HCT116 (cell line): ENCODE measurements around the gene ABHD2. TPM values are rescaled to one million over a fixed set of nuclear protein-coding genes. Genes with fewer than 3 reads are reported as not detected.

Experiments used
- ATAC-seq: fragments of 200-7000 bp; cut with Tn5 transposase; 2 replicates; pipeline ENCODE4 v1.9.1; 2020; ENCODE audit warnings: mild to moderate bottlenecking, moderate library complexity
- BruUV-seq: library from RNA; stranded (reverse); fragments of 400-500 nt; replicated peaks from 2 replicates; lab custom pipeline; 2021; lab: Mats Ljungman, UMichigan
- CTCF ChIA-PET: fragments of 300-600 bp; sonication (Branson Sonifier 250); formaldehyde crosslinking; loops from one replicate; lab custom pipeline; 2021; ENCODE audit warnings: antibody characterized with exemption; lab: Charles Lee
- POLR2A ChIA-PET: fragments of 300-600, 350-600 bp; sonication (Branson Sonifier 250); formaldehyde crosslinking; loops from one replicate; lab custom pipeline; 2021; ENCODE audit warnings: antibody characterized with exemption; lab: Charles Lee
- RAD21 ChIA-PET, 2 experiments: fragments of 300-600 bp; sonication (Branson Sonifier 250); formaldehyde crosslinking; loops; one replicate each; lab custom pipeline; 2023; ENCODE audit warnings: low total read pairs in 2 of 2; ENCODE audit not compliant: uncharacterized antibody in 2 of 2, unreplicated experiment in 2 of 2, low non-redundant PET in 1 of 2; lab: Charles Lee
- DNase-seq: peaks from one replicate; pipeline ENCODE4 v3.0.0-alpha.2; 2010; ENCODE audit warnings: low read depth, low spot score
- H2AFZ ChIP-seq: fragments of 200-600 bp; shearing (Covaris generic), sonication (generic); 2 replicates; pipeline ENCODE4 v1.6.1; 2017; ENCODE audit warnings: low read depth, mixed run types, mixed read lengths, antibody characterized with exemption, low read length; ENCODE audit not compliant: poor library complexity, severe bottlenecking
- H3K27ac ChIP-seq: 2 replicates; pipeline ENCODE4 v1.5.1; 2012; ENCODE audit warnings: low read depth, low read length
- H3K27me3 ChIP-seq: fragments of 200-600 bp; sonication (generic); 2 replicates; pipeline ENCODE4 v1.6.1; 2016; ENCODE audit warnings: mixed run types, low read length, mixed read lengths; ENCODE audit not compliant: insufficient read depth
- H3K36me3 ChIP-seq, 2 experiments: fragments of 200-500 bp in 1 of 2; fragments of 200-600 bp in 1 of 2; sonication (Bioruptor generic) in 1 of 2; sonication (generic) in 1 of 2; 2 replicates each; pipeline versions ENCODE4 v1.5.1 to v1.6.1; 2014 to 2016; ENCODE audit warnings: low read length in 2 of 2, inconsistent platforms in 1 of 2, mixed read lengths in 1 of 2, mixed run types in 1 of 2; ENCODE audit not compliant: insufficient read depth in 2 of 2, control insufficient read depth in 1 of 2
- H3K4me1 ChIP-seq, 2 experiments: fragments of 200-600 bp in 1 of 2; sonication (generic) in 1 of 2; 2 replicates each; pipeline versions ENCODE4 v1.5.1 to v1.6.1; 2012 to 2017; ENCODE audit warnings: low read length in 2 of 2, inconsistent platforms in 1 of 2, mild to moderate bottlenecking in 1 of 2, mixed read lengths in 1 of 2, mixed run types in 1 of 2, moderate library complexity in 1 of 2; ENCODE audit not compliant: insufficient read depth in 2 of 2, control insufficient read depth in 1 of 2
- H3K4me2 ChIP-seq: fragments of 200-600 bp; sonication (generic); 2 replicates; pipeline ENCODE4 v1.6.1; 2017; ENCODE audit warnings: mixed run types, low read length, mixed read lengths
- H3K4me3 ChIP-seq, 2 experiments: fragments of 200-600 bp in 1 of 2; sonication (generic) in 1 of 2; replicated peaks in 1 of 2; 2 replicates each; pipeline ENCODE4 v1.5.1; 2011 to 2016; ENCODE audit warnings: low read length in 2 of 2, control low read depth in 1 of 2, low read depth in 1 of 2, mild to moderate bottlenecking in 1 of 2, mixed read lengths in 1 of 2, mixed run types in 1 of 2
- H3K79me2 ChIP-seq: fragments of 200-600 bp; sonication (generic); 2 replicates; pipeline ENCODE4 v1.6.1; 2017; ENCODE audit warnings: mild to moderate bottlenecking, mixed run types, low read length, moderate library complexity, mixed read lengths; ENCODE audit not compliant: insufficient read depth
- H3K9ac ChIP-seq: fragments of 200-600 bp; sonication (generic); 2 replicates; pipeline ENCODE4 v1.6.1; 2016; ENCODE audit warnings: low read length, mixed read lengths
- H3K9me2 ChIP-seq: fragments of 200-600 bp; sonication (generic), shearing (Covaris generic); 2 replicates; pipeline ENCODE4 v1.6.1; 2017; ENCODE audit warnings: mixed run types, mild to moderate bottlenecking, moderate library complexity; ENCODE audit not compliant: insufficient read depth
- H3K9me3 ChIP-seq, 2 experiments: fragments of 200-500 bp in 1 of 2; fragments of 200-600 bp in 1 of 2; sonication (Bioruptor generic) in 1 of 2; sonication (generic) in 1 of 2; 2 replicates each; pipeline ENCODE4 v1.6.1; 2014 to 2017; ENCODE audit warnings: low read length in 2 of 2, mixed read lengths in 2 of 2, inconsistent platforms in 1 of 2, low read depth in 1 of 2, mild to moderate bottlenecking in 1 of 2, mixed run types in 1 of 2, moderate library complexity in 1 of 2; ENCODE audit not compliant: control insufficient read depth in 1 of 2, insufficient read depth in 1 of 2
- H4K20me1 ChIP-seq: fragments of 200-600 bp; sonication (generic), shearing (Covaris generic); 2 replicates; pipeline ENCODE4 v1.6.1; 2017; ENCODE audit warnings: mixed run types, mild to moderate bottlenecking, moderate library complexity; ENCODE audit not compliant: insufficient read depth
- ATF3 ChIP-seq: IDR thresholded peaks from 2 replicates; pipeline ENCODE4 v1.6.1; 2012
- CBX3 ChIP-seq: IDR thresholded peaks from 2 replicates; pipeline ENCODE4 v1.6.1; 2012; ENCODE audit warnings: low read depth
- CEBPB ChIP-seq: IDR thresholded peaks from 2 replicates; pipeline ENCODE4 v1.6.1; 2012; ENCODE audit warnings: low read depth
- CTCF ChIP-seq, 3 experiments: fragments of 200-600 bp in 1 of 3; sonication (generic) in 1 of 3; IDR thresholded peaks in 2 of 3; conservative IDR thresholded peaks in 1 of 3; 2 replicates each; pipeline ENCODE4 v1.5.1; 2012 to 2017; ENCODE audit warnings: low read depth in 2 of 3, low read length in 2 of 3, antibody characterized with exemption in 1 of 3, borderline replicate concordance in 1 of 3, control low read depth in 1 of 3, mild to moderate bottlenecking in 1 of 3, mixed read lengths in 1 of 3, mixed run types in 1 of 3, moderate library complexity in 1 of 3; ENCODE audit not compliant: insufficient read depth in 1 of 3
- EGR1 ChIP-seq: IDR thresholded peaks from 2 replicates; pipeline ENCODE4 v1.6.1; 2012; ENCODE audit warnings: low read depth
- ELF1 ChIP-seq: IDR thresholded peaks from 2 replicates; pipeline ENCODE4 v1.6.1; 2012; ENCODE audit warnings: low read depth, borderline replicate concordance
- EZH2phosphoT487 ChIP-seq: fragments of 200-600 bp; IDR thresholded peaks from 2 replicates; pipeline ENCODE4 v1.6.1; 2018; ENCODE audit warnings: antibody characterized with exemption, borderline replicate concordance
- FOSL1 ChIP-seq: IDR thresholded peaks from 2 replicates; pipeline ENCODE4 v1.6.1; 2012; ENCODE audit warnings: low read depth
- JUND ChIP-seq: IDR thresholded peaks from 2 replicates; pipeline ENCODE4 v1.6.1; 2012
- POLR2A ChIP-seq: IDR thresholded peaks from 2 replicates; pipeline ENCODE4 v1.7.0; 2011; ENCODE audit warnings: borderline replicate concordance; ENCODE audit not compliant: insufficient read depth, insufficient read length; ENCODE audit errors: extremely low read depth
- POLR2AphosphoS5 ChIP-seq: IDR thresholded peaks from 2 replicates; pipeline ENCODE4 v1.6.1; 2011; ENCODE audit warnings: mild to moderate bottlenecking, low read depth, low read length, moderate library complexity
- RAD21 ChIP-seq: IDR thresholded peaks from 2 replicates; pipeline ENCODE4 v1.6.1; 2012; ENCODE audit warnings: low read depth, mild to moderate bottlenecking
- REST ChIP-seq: IDR thresholded peaks from 2 replicates; pipeline ENCODE4 v1.6.1; 2012; ENCODE audit warnings: low read depth
- SRF ChIP-seq: IDR thresholded peaks from 2 replicates; pipeline ENCODE4 v1.6.1; 2012; ENCODE audit warnings: low read depth
- TCF7L2 ChIP-seq: IDR thresholded peaks from 2 replicates; pipeline ENCODE4 v1.7.0; 2011; ENCODE audit warnings: borderline replicate concordance, inconsistent platforms; ENCODE audit not compliant: insufficient read depth, insufficient read length; ENCODE audit errors: extremely low read depth
- YY1 ChIP-seq: IDR thresholded peaks from 2 replicates; pipeline ENCODE4 v1.6.1; 2011; ENCODE audit warnings: low read length, low read depth, moderate library complexity, mild to moderate bottlenecking; ENCODE audit not compliant: insufficient replicate concordance; ENCODE audit errors: extremely low read depth
- ZBTB33 ChIP-seq: IDR thresholded peaks from 2 replicates; pipeline ENCODE4 v1.6.1; 2011; ENCODE audit warnings: mild to moderate bottlenecking, low read length, moderate library complexity; ENCODE audit not compliant: insufficient replicate concordance; ENCODE audit errors: extremely low read depth
- ZFX ChIP-seq: fragments of 450-650 bp; IDR thresholded peaks from 2 replicates; pipeline ENCODE4 v1.6.1; 2017
- ZNF274 ChIP-seq: fragments of 200-500 bp; sonication (Bioruptor generic); IDR thresholded peaks from 2 replicates; pipeline ENCODE4 v1.6.1; 2014; ENCODE audit warnings: mild to moderate bottlenecking, low read depth, low read length, inconsistent platforms
- intact Hi-C: fragments of 100-400 bp; cut with micrococcal nuclease; formaldehyde crosslinking; loops from 2 replicates; pipeline ENCODE4 v1.10.0; 2022
- total RNA-seq: library from RNA; stranded (reverse); gene quantifications from one replicate; pipeline ENCODE4 v1.2.1, GENCODE V29; 2021; ENCODE audit not compliant: unreplicated experiment

ABHD2 gene
- total RNA-seq, 1 experiment from 2014 or later, result 40.8 TPM

GRCh38 chr15:89127054-89127702 lies 38.9 kb downstream of the ABHD2 start:
- H3K79me2 ChIP-seq, result no peaks in the 10 kb centered on the region
- no peak overlapping the region for H3K4me3 ChIP-seq
- ATAC-seq (peak; percentile 68), DNase-seq (no peak)
- H3K9me2 ChIP-seq, result no peaks in the 10 kb centered on the region
- no TSS peak for BruUV-seq
- H3K36me3 ChIP-seq, result no peaks in the 10 kb centered on the region
- intact Hi-C loops, result loop anchor here (5.0 kb wide), 2 partner anchors 50 to 235 kb away; no protein-coding TSS in a partner anchor
- peak overlapping the region; percentile 44 for H3K4me2 ChIP-seq
- no peak overlapping the region for H3K27ac ChIP-seq
- POLR2A ChIA-PET, result interaction anchor here (1.1 kb wide), 1 partner anchor 25 kb away, joined by 3 read pairs; no protein-coding TSS in a partner anchor
- H3K27me3 ChIP-seq, result no peaks in the 10 kb centered on the region
- no peaks in the 10 kb centered on the region for H4K20me1 ChIP-seq
- CTCF ChIA-PET, result interaction anchor here (0.7 to 1.4 kb wide), 5 partner anchors 11 to 222 kb away, joined by 3 to 7 read pairs (median 3); no protein-coding TSS in a partner anchor
- RAD21 ChIA-PET, result interaction anchor here in 1 of 2 experiments (0.7 to 1.0 kb wide), 2 partner anchors 70 to 103 kb away, joined by 3 read pairs; no protein-coding TSS in a partner anchor
- no peak overlapping the region for H3K9ac ChIP-seq
- no peaks in the 10 kb centered on the region for H3K9me3 ChIP-seq
- H3K4me1 ChIP-seq, result peaks cover 0 to 17% of the 10 kb centered on the region in 2 experiments; a peak in 2 of 4 replicates
- H2AFZ ChIP-seq, result no peak overlapping the region
- no peak for TF ChIP-seq CEBPB
- TF ChIP-seq ATF3, result no peak
- no peak for TF ChIP-seq EZH2phosphoT487
- peak; percentile 67; the same call in 1 of the 2 replicates for TF ChIP-seq CBX3
- TF ChIP-seq TCF7L2, result no peak
- no peak; the same call in 1 of the 2 replicates for TF ChIP-seq RAD21
- no peak for TF ChIP-seq POLR2A
- TF ChIP-seq JUND, result peak; percentile 56; the same call in 1 of the 2 replicates
- TF ChIP-seq POLR2AphosphoS5, result no peak
- no peak for TF ChIP-seq ZBTB33
- TF ChIP-seq ELF1, result no peak
- no peak for TF ChIP-seq ZNF274
- no peak for TF ChIP-seq REST
- TF ChIP-seq SRF, result no peak
- no peak for TF ChIP-seq ZFX
- TF ChIP-seq YY1, result no peak
- peak; percentile 40 for TF ChIP-seq FOSL1
- TF ChIP-seq EGR1, result peak; percentile 88
- peak in 2 of 3 experiments; percentile 15 to 30; a peak in 3 of 6 replicates for TF ChIP-seq CTCF (IDR thresholded peaks at IDR 0.05 in 2 of 3, conservative IDR thresholded peaks at IDR 0.05 in 1 of 3; ENCODE audit: borderline replicate concordance in 1 of 3, insufficient read depth in 1 of 3, low read depth in 2 of 3, low read length in 2 of 3)
